ENCODE data around the gene TMEM72. TPM values are rescaled to one million over a fixed set of nuclear protein-coding genes. Genes with fewer than 3 reads are reported as not detected.
A peak's percentile ranks its signal among the peaks of the same experiment; 100 is the strongest.

TMEM72 gene
- total RNA-seq, 1 donor from 2014 or later = not detected

GRCh38 chr10:44925224-44925623 lies 14.1 kb downstream of the TMEM72 start:
- no peaks in the 10 kb centered on the region for H3K36me3 ChIP-seq (ENCODE audit: control insufficient read depth, insufficient read depth, low read length)
- H3K4me3 ChIP-seq (ENCODE audit: low read depth, low read length) = no peak overlapping the region
- peaks cover 5% of the 10 kb centered on the region for H3K27me3 ChIP-seq (ENCODE audit: control insufficient read depth, insufficient read depth, low read length)
- DNase-seq (ENCODE audit: low read depth) = no peak
- TF ChIP-seq CTCF (IDR thresholded peaks at IDR 0.05; ENCODE audit: insufficient read depth, low read length, poor library complexity, severe bottlenecking) = peak; percentile 50

GRCh38 chr10:44925811-44926750 lies 14.9 kb downstream of the TMEM72 start:
- no peak for TF ChIP-seq CTCF (IDR thresholded peaks at IDR 0.05; ENCODE audit: insufficient read depth, low read length, poor library complexity, severe bottlenecking)
- Histone ChIP-seq H3K4me3 (ENCODE audit: low read depth, low read length) (no peak overlapping the region), H3K36me3 (ENCODE audit: control insufficient read depth, insufficient read depth, low read length) (no peaks in the 10 kb centered on the region), H3K27me3 (ENCODE audit: control insufficient read depth, insufficient read depth, low read length) (peaks cover 5% of the 10 kb centered on the region)
- DNase-seq (ENCODE audit: low read depth) = no peak

- Histone ChIP-seq H3K4me3 (ENCODE audit: low read depth, low read length) (no peak overlapping the region), H3K27me3 (ENCODE audit: control insufficient read depth, insufficient read depth, low read length) (peaks cover 5% of the 10 kb centered on the region), H3K36me3 (ENCODE audit: control insufficient read depth, insufficient read depth, low read length) (no peaks in the 10 kb centered on the region)
- no peak for TF ChIP-seq CTCF (IDR thresholded peaks at IDR 0.05; ENCODE audit: insufficient read depth, low read length, poor library complexity, severe bottlenecking)
- DNase-seq (ENCODE audit: low read depth) = no peak
These were observed 15.7 kb downstream of the TMEM72 start for GRCh38 chr10:44926751-44927351.

GRCh38 chr10:44927352-44927751 lies 16.2 kb downstream of the TMEM72 start:
- TF ChIP-seq CTCF (IDR thresholded peaks at IDR 0.05; ENCODE audit: insufficient read depth, low read length, poor library complexity, severe bottlenecking) = no peak
- Histone ChIP-seq H3K27me3 (ENCODE audit: control insufficient read depth, insufficient read depth, low read length) (peaks cover 5% of the 10 kb centered on the region), H3K36me3 (ENCODE audit: control insufficient read depth, insufficient read depth, low read length) (no peaks in the 10 kb centered on the region), H3K4me3 (ENCODE audit: low read depth, low read length) (no peak overlapping the region)
- DNase-seq (ENCODE audit: low read depth) = no peak

- no peak overlapping the region for H3K4me3 ChIP-seq (ENCODE audit: low read depth, low read length)
- no peaks in the 10 kb centered on the region for H3K36me3 ChIP-seq (ENCODE audit: control insufficient read depth, insufficient read depth, low read length)
- no peak for TF ChIP-seq CTCF (IDR thresholded peaks at IDR 0.05; ENCODE audit: insufficient read depth, low read length, poor library complexity, severe bottlenecking)
- DNase-seq (ENCODE audit: low read depth) = no peak
- H3K27me3 ChIP-seq (ENCODE audit: control insufficient read depth, insufficient read depth, low read length) = peaks cover 5% of the 10 kb centered on the region
These were observed 17.3 kb downstream of the TMEM72 start for GRCh38 chr10:44928462-44928861.
